ENCODE measurements around the gene STXBP6. TPM values are rescaled to one million over a fixed set of nuclear protein-coding genes. Genes with fewer than 3 reads are reported as not detected.

STXBP6 gene
- total and polyA plus RNA-seq, 8 donors, result 17.2 to 54.1 (median 47.1) TPM

DNA sequence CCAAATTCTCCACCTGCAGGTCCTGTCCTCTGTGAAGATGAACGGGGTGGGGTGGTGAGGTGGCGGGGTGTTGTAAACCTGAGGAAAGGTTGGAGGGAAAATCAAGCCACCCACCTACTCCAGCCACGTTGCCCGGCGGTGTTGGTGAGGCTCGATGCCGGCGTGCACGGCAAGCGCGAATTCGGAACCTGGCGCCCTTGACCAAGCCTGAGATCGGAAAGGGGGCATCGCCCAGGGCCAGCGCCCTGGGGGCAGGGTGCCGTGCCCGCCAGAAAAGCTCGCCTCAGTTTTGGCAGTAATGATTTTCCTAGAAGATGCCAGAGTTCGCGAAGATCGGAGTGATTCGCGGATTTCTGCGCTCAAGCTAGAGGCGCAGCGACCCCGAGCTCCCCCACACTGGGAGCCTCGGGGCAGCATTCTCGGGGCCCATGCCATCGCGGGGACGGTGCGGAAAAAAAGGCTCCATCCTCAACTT, 817 bp downstream of the STXBP6 start:
- no peaks in the 10 kb centered on the region for H3K9me3 ChIP-seq
- peak overlapping the region; percentile 39 to 55 for H3K27ac ChIP-seq
- peak overlapping the region; percentile 49 to 50 for H3K4me3 ChIP-seq
- intact Hi-C loops (cut with DNase I), result loop anchor here in 1 of 2 donors (10.0 kb wide), 1 partner anchor 314 kb away; no protein-coding TSS in a partner anchor
- TF ChIP-seq, protein P1, sequence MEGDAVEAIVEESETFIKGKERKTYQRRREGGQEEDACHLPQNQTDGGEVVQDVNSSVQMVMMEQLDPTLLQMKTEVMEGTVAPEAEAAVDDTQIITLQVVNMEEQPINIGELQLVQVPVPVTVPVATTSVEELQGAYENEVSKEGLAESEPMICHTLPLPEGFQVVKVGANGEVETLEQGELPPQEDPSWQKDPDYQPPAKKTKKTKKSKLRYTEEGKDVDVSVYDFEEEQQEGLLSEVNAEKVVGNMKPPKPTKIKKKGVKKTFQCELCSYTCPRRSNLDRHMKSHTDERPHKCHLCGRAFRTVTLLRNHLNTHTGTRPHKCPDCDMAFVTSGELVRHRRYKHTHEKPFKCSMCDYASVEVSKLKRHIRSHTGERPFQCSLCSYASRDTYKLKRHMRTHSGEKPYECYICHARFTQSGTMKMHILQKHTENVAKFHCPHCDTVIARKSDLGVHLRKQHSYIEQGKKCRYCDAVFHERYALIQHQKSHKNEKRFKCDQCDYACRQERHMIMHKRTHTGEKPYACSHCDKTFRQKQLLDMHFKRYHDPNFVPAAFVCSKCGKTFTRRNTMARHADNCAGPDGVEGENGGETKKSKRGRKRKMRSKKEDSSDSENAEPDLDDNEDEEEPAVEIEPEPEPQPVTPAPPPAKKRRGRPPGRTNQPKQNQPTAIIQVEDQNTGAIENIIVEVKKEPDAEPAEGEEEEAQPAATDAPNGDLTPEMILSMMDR (IDR thresholded peaks at IDR 0.05), result no peak
- H3K27me3 ChIP-seq, result peaks cover 33 to 57% of the 10 kb centered on the region in 2 donors
- DNase-seq (peak in 1 of 4 donors; percentile 35), ATAC-seq (no peak)
- H3K36me3 ChIP-seq, result no peaks in the 10 kb centered on the region
- H3K4me1 ChIP-seq, result peaks cover 0 to 26% of the 10 kb centered on the region in 2 donors

DNA sequence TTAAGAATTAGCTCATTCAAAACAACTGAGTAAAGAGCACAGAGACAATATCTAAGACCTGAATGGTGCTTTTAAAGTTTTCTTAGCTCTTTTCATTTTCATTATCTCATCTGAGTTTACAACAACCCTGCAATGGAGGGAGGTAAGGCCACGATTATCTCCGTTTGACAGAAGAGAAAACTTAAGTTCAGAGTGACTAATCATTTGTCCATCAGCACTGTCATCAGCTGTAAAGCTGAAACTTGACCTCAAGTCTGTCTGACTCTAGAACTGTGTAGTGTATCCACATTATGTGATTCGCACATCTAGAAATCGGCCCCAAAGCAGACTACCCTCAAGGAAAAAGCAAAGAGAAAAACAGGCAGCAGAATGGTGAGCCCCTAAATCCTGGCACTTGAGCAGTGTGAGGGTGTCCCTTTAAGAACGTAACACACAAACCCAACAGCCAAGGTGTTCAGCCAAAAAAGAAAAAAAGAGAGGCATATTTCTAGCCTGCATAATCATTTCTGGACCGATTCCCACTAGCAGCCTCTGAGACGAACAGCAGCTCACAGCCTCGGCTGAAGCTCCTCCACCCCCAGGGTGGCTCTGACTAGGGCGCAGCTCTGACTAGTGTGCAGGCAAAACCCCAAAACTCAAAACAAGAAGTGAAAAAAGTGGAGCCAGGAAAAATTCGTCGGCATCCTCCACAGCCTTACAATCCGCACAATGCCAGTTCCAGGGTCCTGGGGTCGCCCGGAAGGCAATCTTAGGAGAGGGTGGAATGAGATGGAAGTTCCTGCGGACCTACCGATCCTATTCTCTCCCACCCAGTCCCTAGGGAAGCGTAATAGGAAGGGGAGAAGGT, 1.6 kb downstream of the STXBP6 start:
- DNase-seq (peak in 2 of 4 donors; percentile 50 to 61), ATAC-seq (peak; percentile 13)
- intact Hi-C loops (cut with DNase I), result loop anchor here in 1 of 2 donors (10.0 kb wide), 1 partner anchor 314 kb away; no protein-coding TSS in a partner anchor
- H3K4me3 ChIP-seq, result peak overlapping the region; percentile 49 to 50
- peaks cover 33 to 57% of the 10 kb centered on the region in 2 donors for H3K27me3 ChIP-seq
- TF ChIP-seq, protein P1 (IDR thresholded peaks at IDR 0.05), result no peak
- H3K4me1 ChIP-seq, result peaks cover 0 to 26% of the 10 kb centered on the region in 2 donors
- H3K27ac ChIP-seq, result peak overlapping the region; percentile 39 to 55
- H3K9me3 ChIP-seq, result no peaks in the 10 kb centered on the region
- H3K36me3 ChIP-seq, result no peaks in the 10 kb centered on the region

DNA sequence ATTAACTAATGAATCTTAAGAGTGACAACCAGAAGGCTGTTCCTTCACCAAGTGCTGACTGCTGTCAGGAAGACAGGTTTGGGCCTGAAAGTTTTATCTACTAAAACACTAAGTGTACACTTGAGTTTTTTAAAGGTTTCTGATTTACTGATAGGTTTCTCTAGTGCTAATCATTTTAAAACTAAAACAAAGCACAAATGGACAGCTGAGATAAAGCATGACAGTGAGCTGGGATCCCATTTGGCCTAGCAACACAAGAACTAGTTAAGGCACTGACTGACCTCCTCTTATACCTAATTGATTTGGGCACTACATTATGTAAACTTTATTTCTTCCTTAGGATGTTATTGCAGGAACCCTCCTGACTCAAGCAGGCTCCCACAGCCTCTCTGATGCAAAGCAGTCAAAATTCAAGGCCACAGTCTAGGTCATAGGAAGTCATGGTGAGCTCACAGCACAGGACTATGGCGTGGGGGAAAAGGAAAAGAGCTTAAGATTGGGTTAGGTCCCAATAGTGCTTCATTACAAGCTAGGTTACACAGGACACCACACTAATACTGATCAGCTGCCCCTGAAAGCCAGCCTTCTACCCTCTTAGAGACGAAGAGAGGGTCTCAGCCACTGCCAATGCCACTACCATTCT, 3.5 kb downstream of the STXBP6 start:
- H3K27ac ChIP-seq, result peak overlapping the region in 1 of 2 donors; percentile 16
- no peaks in the 10 kb centered on the region for H3K9me3 ChIP-seq
- H3K27me3 ChIP-seq, result peaks cover 25 to 41% of the 10 kb centered on the region in 2 donors
- no peak overlapping the region for H3K4me3 ChIP-seq
- TF ChIP-seq, protein P1 (IDR thresholded peaks at IDR 0.05), result no peak
- intact Hi-C loops (cut with DNase I), result loop anchor here in 1 of 2 donors (10.0 kb wide), 1 partner anchor 312 kb away; no protein-coding TSS in a partner anchor
- no peaks in the 10 kb centered on the region for H3K36me3 ChIP-seq
- ATAC-seq (no peak), DNase-seq (no peak)
- peaks cover 0 to 30% of the 10 kb centered on the region in 2 donors for H3K4me1 ChIP-seq

DNA sequence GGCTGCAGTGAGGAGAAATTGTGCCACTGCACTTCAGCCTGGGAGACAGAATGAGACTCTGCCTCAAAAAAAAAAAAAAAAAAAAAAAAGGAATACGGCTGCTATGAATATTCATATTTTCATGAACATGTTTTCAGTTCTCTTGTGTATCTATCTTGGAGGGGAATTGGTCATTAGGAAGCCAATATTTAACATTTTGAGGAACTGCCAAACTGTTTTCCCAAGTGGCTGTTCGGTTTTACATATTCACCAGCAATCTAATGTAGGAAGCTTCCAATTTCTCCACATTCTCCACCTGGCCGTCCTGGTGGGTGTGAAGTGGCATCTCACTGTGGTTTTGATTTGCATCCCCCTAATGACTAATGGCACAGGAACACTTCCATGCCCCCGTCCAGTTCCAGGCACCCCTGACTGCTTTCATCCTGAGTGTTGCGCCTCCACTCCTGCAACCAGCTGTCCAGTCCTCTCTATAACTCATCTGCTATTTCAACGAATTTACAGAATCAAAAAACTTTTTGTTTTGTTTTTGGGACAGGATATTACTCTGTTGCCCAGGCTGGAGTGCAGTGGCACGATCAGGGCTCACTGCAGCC, 5.7 kb downstream of the STXBP6 start:
- no peak overlapping the region for H3K27ac ChIP-seq
- no peak for DNase-seq

More for the DNA sequence above, 5.7 kb downstream of the STXBP6 start:
- H3K27me3 ChIP-seq, result peaks cover 12 to 18% of the 10 kb centered on the region in 2 donors
- H3K4me1 ChIP-seq, result peaks cover 0 to 7% of the 10 kb centered on the region in 2 donors
- ATAC-seq, result no peak
- intact Hi-C loops (cut with DNase I), result loop anchor here in 1 of 2 donors (10.0 kb wide), 1 partner anchor 309 kb away; no protein-coding TSS in a partner anchor
- no peak overlapping the region for H3K4me3 ChIP-seq
- no peaks in the 10 kb centered on the region for H3K36me3 ChIP-seq
- no peaks in the 10 kb centered on the region for H3K9me3 ChIP-seq
- TF ChIP-seq, protein P1 (IDR thresholded peaks at IDR 0.05), result no peak
